T47D (cell line): ENCODE data around the gene WDR48.
A peak's percentile ranks its signal among the peaks of the same experiment; 100 is the strongest.

ENCODE experiments used
- DNase-seq, 2 experiments: peaks; one replicate each; pipeline versions ENCODE4 v3.0.0 to v3.0.0-alpha.2; 2011 to 2012; ENCODE audit warnings: low read depth in 1 of 2, low spot score in 1 of 2
- JUND ChIP-seq: IDR thresholded peaks from 2 replicates; pipeline ENCODE4 v1.6.1; 2012; ENCODE audit warnings: low read depth
- in situ Hi-C: cut with HindIII; loops from 2 replicates; pipeline ENCODE4 v1.10.0; 2016; ENCODE audit warnings: low sequenced_read_pairs, low pct_unique_long_range_greater_than_20kb

The WDR48 gene

DNA sequence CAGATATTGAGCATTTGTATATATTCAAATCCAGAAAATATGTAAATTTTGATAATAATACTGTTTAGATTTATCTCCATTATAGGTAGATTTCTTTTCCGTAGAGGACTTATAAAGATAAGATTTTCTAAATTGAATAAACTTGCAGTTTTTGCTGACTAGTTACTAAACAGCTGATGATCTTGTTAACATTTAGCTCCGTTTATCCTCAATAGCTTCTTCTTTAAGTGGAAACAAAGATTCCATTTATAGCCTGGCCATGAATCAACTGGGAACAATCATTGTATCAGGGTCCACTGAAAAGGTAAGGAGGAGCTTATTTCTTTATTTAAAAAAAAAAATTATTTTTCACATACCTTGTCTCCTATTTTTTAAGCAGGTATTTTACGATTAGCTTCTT is 16.7 kb downstream of the WDR48 start:
- no peak for TF ChIP-seq JUND
- no peak for DNase-seq
- in situ Hi-C loops, result no loop called here

DNA sequence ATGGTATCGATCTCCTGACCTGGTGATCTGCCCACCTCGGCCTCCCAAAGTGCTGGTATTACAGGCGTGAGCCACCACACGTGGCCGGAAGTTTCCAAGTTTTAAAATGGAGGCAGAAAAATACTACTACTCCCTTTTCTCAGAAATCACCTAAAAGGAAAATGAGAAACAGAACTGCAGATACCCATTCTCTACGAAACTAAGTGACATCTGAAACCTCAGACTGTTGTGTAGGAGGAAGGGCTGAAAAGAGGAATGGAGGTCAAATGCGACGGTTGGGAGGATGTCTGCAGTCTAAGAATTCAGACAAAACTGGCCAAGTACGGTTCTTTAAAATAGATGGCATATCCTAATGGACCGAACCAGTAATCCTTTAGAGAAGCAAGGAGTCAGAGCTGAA is 24.1 kb downstream of the WDR48 start:
- DNase-seq, result no peak
- in situ Hi-C loops, result no loop called here
- TF ChIP-seq JUND, result no peak

DNA sequence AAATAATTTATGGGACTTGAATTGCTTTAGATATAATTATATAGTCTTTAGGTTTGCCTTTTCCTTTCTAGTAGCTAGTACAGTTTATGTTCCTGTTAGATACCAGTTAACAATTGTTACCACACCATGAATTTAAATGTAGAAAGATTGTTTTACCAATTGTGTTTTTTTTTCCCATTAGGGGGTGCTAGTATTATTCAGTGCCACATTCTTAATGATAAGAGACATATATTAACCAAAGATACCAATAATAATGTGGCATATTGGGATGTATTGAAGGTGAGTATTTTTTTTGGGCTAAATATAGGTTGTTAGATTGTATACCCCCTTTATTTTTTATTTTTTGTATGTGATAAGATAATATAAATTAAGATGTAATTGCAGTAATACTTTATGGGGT is 27.7 kb downstream of the WDR48 start:
- in situ Hi-C loops, result no loop called here
- no peak for DNase-seq
- no peak for TF ChIP-seq JUND

DNA sequence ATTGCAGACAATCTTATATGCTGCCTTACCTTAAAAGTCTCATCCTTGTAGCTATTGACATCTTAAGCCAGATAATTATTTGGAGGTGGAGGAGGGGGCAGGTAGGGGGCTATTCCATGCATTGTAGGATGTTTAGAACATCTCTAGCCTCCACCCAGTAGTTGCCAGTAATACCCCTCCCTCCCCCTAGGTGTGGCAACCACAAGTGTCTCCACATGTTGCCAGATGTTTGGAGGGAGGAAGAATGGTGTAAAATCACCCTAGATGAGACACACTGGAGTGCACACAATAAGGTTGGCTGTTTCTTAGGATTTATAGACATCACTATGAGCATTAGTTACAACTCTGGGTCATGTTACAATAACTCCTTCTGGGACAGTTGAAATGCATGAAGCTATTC is 28.2 kb downstream of the WDR48 start:
- in situ Hi-C loops, result no loop called here
- no peak for TF ChIP-seq JUND
- DNase-seq, result no peak

DNA sequence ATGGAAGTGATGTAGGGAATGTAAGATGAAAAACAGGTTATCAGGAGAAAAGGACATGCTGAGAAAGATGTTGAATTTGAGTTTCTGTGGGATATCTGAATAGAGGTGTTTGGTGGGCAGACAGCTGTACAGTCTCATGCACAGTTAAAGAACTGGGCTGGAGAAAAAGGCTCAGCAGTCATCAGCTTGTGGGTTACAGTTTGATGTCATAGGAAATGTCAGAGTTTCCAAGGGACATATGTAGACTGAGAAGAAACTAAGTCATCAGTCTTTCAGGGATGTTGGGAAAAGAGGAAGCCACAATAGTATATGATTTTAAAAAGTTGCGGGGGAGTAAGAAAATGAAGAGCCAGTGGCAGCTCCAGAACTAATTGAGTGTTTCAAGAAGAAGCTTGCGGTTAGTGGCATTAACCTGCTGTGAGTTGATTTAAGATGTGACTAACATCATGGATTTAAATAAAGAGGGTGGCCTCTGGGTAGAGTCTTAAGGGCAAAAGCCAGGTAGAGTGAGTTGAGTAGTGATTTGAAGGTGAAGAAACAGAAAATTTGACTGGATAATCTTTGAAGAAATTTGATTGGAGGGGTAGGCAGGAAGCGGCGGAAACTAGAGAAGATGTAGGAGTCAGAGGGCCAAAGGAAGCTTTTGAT is 31.0 kb downstream of the WDR48 start:
- TF ChIP-seq JUND, result no peak
- in situ Hi-C loops, result no loop called here
- DNase-seq, result no peak

DNA sequence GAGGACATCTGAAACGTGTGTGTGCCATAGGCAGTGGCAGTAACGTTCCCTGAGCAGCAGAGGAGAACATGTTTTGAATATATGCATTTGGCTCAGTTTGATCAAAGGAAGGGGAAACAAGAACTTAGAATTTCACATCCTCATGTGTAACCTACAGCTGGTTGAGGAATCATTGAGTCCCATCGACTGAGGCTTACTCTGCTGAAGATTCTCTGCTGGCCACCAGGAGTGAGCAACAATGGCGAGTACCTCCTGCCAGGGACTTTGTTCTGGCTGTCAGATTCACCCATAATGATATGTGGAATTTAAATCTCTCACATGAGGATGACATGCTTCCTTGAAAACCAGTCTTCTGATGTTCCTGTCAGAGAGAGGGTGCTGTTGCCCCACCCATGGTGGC is 34.3 kb downstream of the WDR48 start:
- DNase-seq, result no peak
- in situ Hi-C loops, result no loop called here
- TF ChIP-seq JUND, result no peak

DNA sequence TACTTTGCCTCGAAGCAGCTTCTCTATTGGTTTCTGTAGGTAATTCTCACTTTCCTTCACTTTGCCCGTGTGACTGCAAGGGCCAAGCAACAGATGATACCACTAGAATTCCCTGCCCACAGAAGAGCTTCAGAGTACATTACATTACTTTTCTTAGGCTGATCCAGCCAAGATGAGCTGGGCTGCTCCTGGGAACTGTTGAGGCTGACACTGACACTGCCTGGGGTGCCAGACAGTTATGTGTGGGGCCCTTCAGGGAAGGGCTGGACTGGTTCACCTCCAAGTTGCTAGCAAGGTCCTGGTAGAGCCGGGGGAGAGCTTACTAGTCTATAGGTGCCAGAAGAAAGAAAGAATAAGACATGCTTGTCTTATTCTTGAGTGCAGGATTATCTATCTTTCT is 36.6 kb downstream of the WDR48 start:
- TF ChIP-seq JUND, result no peak
- in situ Hi-C loops, result no loop called here
- DNase-seq, result no peak

DNA sequence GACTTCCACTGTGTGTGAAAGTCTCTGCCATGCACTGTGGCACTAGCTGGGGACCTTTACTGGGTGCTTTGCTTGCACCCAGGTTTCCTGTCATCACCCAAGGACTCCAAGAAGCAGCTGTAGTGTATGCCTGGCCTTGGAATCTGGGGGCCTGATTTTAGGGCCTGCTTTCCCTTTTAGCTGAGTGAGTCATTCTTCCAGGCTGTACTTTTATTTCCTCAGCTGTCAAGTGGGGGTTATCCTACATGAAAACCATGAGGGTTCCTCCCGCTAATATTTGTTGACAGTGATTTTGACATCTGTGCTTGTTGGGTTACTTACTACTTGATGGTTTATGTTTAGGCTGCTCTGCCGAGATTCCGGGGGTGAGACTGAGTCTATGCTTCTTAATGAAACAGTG is 37.1 kb downstream of the WDR48 start:
- no peak for TF ChIP-seq JUND
- in situ Hi-C loops, result no loop called here

DNA sequence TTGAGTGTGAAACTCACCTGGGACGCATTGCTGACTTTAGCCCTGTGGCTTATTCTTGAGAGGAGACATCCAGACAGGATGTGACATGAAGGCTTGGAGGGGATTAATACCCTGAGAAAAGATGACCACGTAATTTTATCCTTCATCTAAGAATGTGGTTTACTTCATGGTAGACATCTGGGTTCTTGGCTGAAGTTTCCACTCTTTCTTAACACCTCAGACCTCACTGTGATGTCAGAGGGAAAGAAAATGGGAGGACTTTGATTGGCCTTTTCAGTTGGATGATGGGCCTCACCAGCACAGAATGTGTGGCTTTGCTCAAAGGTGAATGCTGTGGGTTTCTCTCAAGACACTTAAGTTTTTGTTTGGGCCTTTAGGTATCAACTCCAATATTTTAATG is 39.1 kb downstream of the WDR48 start:
- no peak for DNase-seq
- in situ Hi-C loops, result no loop called here
- no peak for TF ChIP-seq JUND

More for the DNA sequence above, 37.1 kb downstream of the WDR48 start:
- DNase-seq, result no peak

DNA sequence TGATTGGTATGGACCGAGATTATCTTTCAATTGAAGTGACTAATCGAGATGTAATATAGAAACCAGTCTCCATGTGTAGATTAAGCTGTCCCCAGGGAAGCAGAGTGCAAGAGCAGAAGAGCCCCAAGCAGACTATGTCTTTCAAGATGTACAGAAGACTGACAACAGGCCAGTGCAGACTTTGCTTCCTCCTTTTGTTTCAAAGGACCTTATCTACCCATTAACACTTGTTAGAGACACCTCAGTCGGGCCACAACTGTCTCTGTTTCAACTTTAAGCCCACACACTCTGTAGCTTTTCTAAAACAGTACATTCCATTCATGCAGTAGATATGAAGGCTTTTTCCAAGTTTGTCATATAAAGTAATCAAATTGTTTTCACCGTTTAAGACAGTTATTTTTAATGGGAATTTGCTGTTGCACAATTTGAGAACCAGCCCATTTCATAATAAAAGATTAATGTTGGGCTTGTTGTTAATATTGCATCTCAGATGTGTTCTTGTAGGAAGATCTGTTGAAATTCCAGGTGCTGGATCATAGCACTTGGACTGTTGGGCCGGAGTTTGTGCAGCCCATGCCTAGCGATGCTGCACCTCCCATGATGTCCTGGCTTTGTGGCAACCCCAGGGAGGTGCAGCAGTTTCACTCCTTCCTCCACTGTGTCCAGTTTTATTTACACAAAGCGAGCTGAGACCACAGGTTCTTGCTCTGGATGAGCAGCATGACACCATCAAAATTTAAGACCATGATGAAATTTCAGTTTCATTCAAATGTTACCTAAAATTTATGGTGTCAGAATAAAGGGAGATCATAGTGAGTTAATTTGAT is 43.2 kb downstream of the WDR48 start:
- in situ Hi-C loops, result no loop called here
- no peak for TF ChIP-seq JUND
- no peak for DNase-seq

DNA sequence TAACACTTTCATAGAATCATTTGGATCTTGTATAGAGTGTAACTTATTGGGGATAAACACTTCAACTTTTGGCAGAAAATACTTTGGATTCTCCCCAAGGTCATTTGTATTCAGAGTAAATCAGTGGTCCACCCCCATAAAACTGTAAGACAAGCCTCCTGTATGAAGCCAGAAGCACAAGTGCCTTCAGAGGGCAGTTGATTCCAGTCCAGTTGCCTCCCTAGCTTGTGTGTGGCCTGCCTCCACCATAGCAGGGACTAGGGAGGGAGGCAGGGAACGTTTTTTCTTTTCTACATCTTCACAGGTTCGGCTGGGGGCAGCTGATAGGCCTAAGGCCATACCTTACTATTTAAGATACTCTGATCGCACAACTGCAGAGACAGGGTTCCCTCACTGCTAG is 44.0 kb downstream of the WDR48 start:
- no peak for TF ChIP-seq JUND
- in situ Hi-C loops, result no loop called here
- no peak for DNase-seq

DNA sequence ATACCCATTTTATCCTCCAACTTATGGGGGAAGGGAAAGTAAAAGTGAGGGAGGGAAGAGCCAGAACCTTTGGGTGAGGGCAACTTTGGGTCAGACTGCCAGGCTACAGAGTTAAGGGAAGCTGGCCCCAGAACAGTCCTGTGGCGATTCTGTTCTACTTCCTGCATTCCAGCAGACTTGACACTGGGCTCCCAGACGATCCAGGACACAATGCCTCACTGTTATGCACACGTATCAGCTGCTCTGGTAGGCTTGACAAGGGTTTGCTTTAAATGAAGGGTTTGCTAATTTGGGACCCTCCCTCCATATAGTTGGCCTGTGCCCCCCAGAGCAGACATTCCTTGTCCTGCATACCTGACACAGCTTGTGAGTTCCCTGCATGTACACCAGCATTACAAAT is 45.0 kb downstream of the WDR48 start:
- peak; percentile 54 to 60 for DNase-seq
- no peak for TF ChIP-seq JUND
- in situ Hi-C loops, result no loop called here

DNA sequence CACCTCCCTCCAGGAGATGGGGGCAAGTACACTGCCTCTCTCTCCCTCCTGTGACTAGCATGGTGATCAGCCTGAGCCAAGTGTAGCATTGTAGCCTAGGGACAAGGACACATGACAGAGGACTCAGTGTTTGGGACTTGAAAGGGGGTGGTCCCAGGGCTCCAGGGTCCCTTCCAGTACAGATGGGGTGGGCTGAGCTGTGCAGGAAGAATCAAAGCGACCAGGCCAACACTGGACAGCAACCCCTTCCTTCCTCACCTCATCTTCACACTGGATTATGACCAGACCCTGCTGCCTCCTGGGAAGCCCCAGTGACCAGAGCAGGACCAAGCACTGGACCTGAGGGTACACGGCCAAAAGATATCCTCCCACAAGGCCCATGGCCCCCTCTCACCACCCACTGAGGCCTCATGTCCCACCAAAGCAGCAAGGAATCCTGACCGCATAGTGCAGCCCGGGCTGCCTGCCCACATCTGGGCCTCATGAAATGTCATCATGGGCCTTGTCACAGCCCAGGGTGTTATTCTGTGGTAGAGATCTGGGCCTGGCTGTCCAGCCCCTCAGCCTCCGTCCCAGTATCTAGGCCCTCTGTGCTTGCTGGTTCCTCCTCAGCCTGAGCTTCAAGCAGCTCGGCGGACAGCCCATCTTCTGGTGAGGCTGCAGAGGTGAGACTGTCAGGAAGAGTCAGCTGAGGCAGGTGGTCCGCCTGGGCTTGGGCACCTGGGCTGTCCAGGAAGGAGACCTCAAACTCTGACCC is 46.1 kb downstream of the WDR48 start:
- in situ Hi-C loops, result no loop called here
- no peak for DNase-seq
- no peak for TF ChIP-seq JUND
